BJ (cell line): Measurements from ENCODE around the gene UMODL1. TPM values are rescaled to one million over a fixed set of nuclear protein-coding genes. Genes with fewer than 3 reads are reported as not detected.

Experiments used
- CTCF ChIA-PET: fragments of 350-600 bp; formaldehyde crosslinking; extraction: SDS; loops from one replicate; lab custom pipeline; 2021; ENCODE audit warnings: antibody characterized with exemption, inconsistent platforms; lab: Yijun Ruan, JAX
- POLR2A ChIA-PET: fragments of 300-600 bp; sonication (Branson Sonifier 250); formaldehyde crosslinking; extraction: SDS; loops from one replicate; lab custom pipeline; 2021; ENCODE audit warnings: antibody characterized with exemption; lab: Charles Lee
- DNase-seq: peaks from one replicate; pipeline ENCODE4 v3.0.0-alpha.2; 2011; ENCODE audit warnings: low read depth
- H3K27me3 ChIP-seq: 2 replicates; pipeline ENCODE4 v1.6.0; 2011; ENCODE audit warnings: low read length; ENCODE audit not compliant: control insufficient read depth, insufficient read depth
- H3K36me3 ChIP-seq: 2 replicates; pipeline ENCODE4 v1.5.1; 2011; ENCODE audit warnings: low read length; ENCODE audit not compliant: control insufficient read depth, insufficient read depth
- H3K4me3 ChIP-seq: 2 replicates; pipeline ENCODE4 v1.5.1; 2011; ENCODE audit warnings: low read depth, mild to moderate bottlenecking, control low read depth, low read length
- CTCF ChIP-seq: IDR thresholded peaks from 2 replicates; pipeline ENCODE4 v1.5.1; 2011; ENCODE audit warnings: low read depth, mild to moderate bottlenecking, control low read depth, inconsistent platforms, low read length, moderate library complexity; ENCODE audit not compliant: insufficient read depth
- polyA plus RNA-seq: library from polyadenylated mRNA; depleted of rRNA; stranded (reverse); fragments of >200 nt; gene quantifications from 2 replicates; pipeline ENCODE4 v1.2.3, GENCODE V29; 2011

The UMODL1 gene
- polyA plus RNA-seq, 1 experiment: 0.04 TPM

- TF ChIP-seq CTCF: no peak
- CTCF ChIA-PET: interaction anchor here (1.6 kb wide), 1 partner anchor 12 kb away, joined by 3 read pairs; no protein-coding TSS in a partner anchor
- no peak for DNase-seq
- POLR2A ChIA-PET: no interaction called here
- Histone ChIP-seq H3K4me3 (no peak overlapping the region), H3K27me3 (peaks cover 5% of the 10 kb centered on the region; the same call in 1 of the 2 replicates), H3K36me3 (no peaks in the 10 kb centered on the region)
These were observed 9.2 kb upstream of the UMODL1 start for GRCh38 chr21:42061986-42062235.

GRCh38 chr21:42062236-42063022, 8.7 kb upstream of the UMODL1 start:
- Histone ChIP-seq H3K4me3 (no peak overlapping the region), H3K27me3 (peaks cover 5% of the 10 kb centered on the region; the same call in 1 of the 2 replicates), H3K36me3 (no peaks in the 10 kb centered on the region)
- ChIA-PET POLR2A (no interaction called here), CTCF (interaction anchor here (1.6 to 2.0 kb wide), 2 partner anchors 11 to 55 kb away, joined by 3 to 4 read pairs; no protein-coding TSS in a partner anchor)
- DNase-seq: no peak
- TF ChIP-seq CTCF: no peak

GRCh38 chr21:42063191-42063570, 7.9 kb upstream of the UMODL1 start:
- Histone ChIP-seq H3K27me3 (peaks cover 5% of the 10 kb centered on the region; the same call in 1 of the 2 replicates), H3K4me3 (no peak overlapping the region), H3K36me3 (no peaks in the 10 kb centered on the region)
- ChIA-PET POLR2A (no interaction called here), CTCF (interaction anchor here (2.0 kb wide), 1 partner anchor 54 kb away, joined by 4 read pairs; no protein-coding TSS in a partner anchor)
- DNase-seq: no peak
- no peak for TF ChIP-seq CTCF

- POLR2A ChIA-PET: no interaction called here
- H3K4me3 ChIP-seq: no peak overlapping the region
- no peaks in the 10 kb centered on the region for H3K36me3 ChIP-seq
- peaks cover 5% of the 10 kb centered on the region; the same call in 1 of the 2 replicates for H3K27me3 ChIP-seq
- no peak for TF ChIP-seq CTCF
- DNase-seq: no peak
- CTCF ChIA-PET: interaction anchor here (2.0 kb wide), 1 partner anchor 54 kb away, joined by 4 read pairs; no protein-coding TSS in a partner anchor
These were observed 7.3 kb upstream of the UMODL1 start for GRCh38 chr21:42063571-42064521.

- TF ChIP-seq CTCF: no peak
- DNase-seq: no peak
- Histone ChIP-seq H3K4me3 (no peak overlapping the region), H3K27me3 (peaks cover 12% of the 10 kb centered on the region), H3K36me3 (no peaks in the 10 kb centered on the region)
- ChIA-PET CTCF (no interaction called here), POLR2A (no interaction called here)
These were observed 4.6 kb upstream of the UMODL1 start for GRCh38 chr21:42066521-42066920.
